Activated B cell treated with CpG ODN at 0.5 μM for 24 hours (primary cell): ENCODE results near the gene RTF1. TPM values are rescaled to one million over a fixed set of nuclear protein-coding genes. Genes with fewer than 3 reads are reported as not detected.
A peak's percentile ranks its signal among the peaks of the same experiment; 100 is the strongest.

Source experiments
- ATAC-seq: fragments of 200-7000 bp; cut with Tn5 transposase; one replicate; pipeline ENCODE4 v1.10.0; 2021; ENCODE audit warnings: low read depth, mild to moderate bottlenecking, moderate library complexity
- CTCF ChIA-PET: fragments of 350-600 bp; sonication (Branson Sonifier 250); formaldehyde crosslinking; loops from one replicate; lab custom pipeline; 2021; ENCODE audit warnings: antibody characterized with exemption; lab: Charles Lee
- POLR2A ChIA-PET: fragments of 350-600 bp; sonication (Branson Sonifier 250); formaldehyde crosslinking; loops from one replicate; lab custom pipeline; 2021; ENCODE audit warnings: antibody characterized with exemption; lab: Charles Lee
- DNase-seq: peaks from one replicate; pipeline ENCODE4 v3.0.0; 2022
- H3K27ac Mint-ChIP-seq: one replicate; pipeline ENCODE4 v1.8.0; 2020; ENCODE audit warnings: mixed read lengths
- H3K27me3 Mint-ChIP-seq: one replicate; pipeline ENCODE4 v1.8.0; 2021; ENCODE audit warnings: mixed read lengths
- H3K36me3 Mint-ChIP-seq: one replicate; pipeline ENCODE4 v1.8.0; 2021; ENCODE audit warnings: low read depth, mixed read lengths
- H3K4me1 Mint-ChIP-seq: one replicate; pipeline ENCODE4 v1.8.0; 2021; ENCODE audit warnings: mixed read lengths
- H3K4me3 Mint-ChIP-seq: one replicate; pipeline ENCODE4 v1.8.0; 2020; ENCODE audit warnings: mild to moderate bottlenecking, mixed read lengths
- H3K9me3 Mint-ChIP-seq: one replicate; pipeline ENCODE4 v1.8.0; 2020; ENCODE audit warnings: mixed read lengths
- intact Hi-C: fragments of 100-400 bp; cut with micrococcal nuclease; formaldehyde crosslinking; loops from one replicate; pipeline ENCODE4 v1.15.1; 2024
- total RNA-seq: library from RNA; stranded (reverse); gene quantifications from 2 replicates; pipeline ENCODE4 v1.2.3, GENCODE V29; 2022
- TF ChIP-seq, protein P1 (sequence below): fragments of 200-600 bp; IDR thresholded peaks from one replicate; pipeline ENCODE4 v1.8.0; 2022; ENCODE audit warnings: antibody characterized with exemption, mild to moderate bottlenecking

The RTF1 gene
- total RNA-seq, 1 donor from 2014 or later: 37.2 TPM

GRCh38 chr15:41408234-41408641, 8.7 kb upstream of the RTF1 start:
- Mint-ChIP-seq H3K27me3 (no peaks in the 10 kb centered on the region), H3K36me3 (no peaks in the 10 kb centered on the region), H3K4me3 (no peak overlapping the region), H3K27ac (no peak overlapping the region), H3K4me1 (peaks cover 5% of the 10 kb centered on the region), H3K9me3 (no peaks in the 10 kb centered on the region)
- TF ChIP-seq, protein P1, sequence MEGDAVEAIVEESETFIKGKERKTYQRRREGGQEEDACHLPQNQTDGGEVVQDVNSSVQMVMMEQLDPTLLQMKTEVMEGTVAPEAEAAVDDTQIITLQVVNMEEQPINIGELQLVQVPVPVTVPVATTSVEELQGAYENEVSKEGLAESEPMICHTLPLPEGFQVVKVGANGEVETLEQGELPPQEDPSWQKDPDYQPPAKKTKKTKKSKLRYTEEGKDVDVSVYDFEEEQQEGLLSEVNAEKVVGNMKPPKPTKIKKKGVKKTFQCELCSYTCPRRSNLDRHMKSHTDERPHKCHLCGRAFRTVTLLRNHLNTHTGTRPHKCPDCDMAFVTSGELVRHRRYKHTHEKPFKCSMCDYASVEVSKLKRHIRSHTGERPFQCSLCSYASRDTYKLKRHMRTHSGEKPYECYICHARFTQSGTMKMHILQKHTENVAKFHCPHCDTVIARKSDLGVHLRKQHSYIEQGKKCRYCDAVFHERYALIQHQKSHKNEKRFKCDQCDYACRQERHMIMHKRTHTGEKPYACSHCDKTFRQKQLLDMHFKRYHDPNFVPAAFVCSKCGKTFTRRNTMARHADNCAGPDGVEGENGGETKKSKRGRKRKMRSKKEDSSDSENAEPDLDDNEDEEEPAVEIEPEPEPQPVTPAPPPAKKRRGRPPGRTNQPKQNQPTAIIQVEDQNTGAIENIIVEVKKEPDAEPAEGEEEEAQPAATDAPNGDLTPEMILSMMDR: no peak
- no peak for DNase-seq
- intact Hi-C loops: no loop called here
- ChIA-PET POLR2A (no interaction called here), CTCF (interaction anchor here (0.7 kb wide), 1 partner anchor 9 kb away, joined by 5 read pairs; no protein-coding TSS in a partner anchor)
- ATAC-seq: no peak

DNA sequence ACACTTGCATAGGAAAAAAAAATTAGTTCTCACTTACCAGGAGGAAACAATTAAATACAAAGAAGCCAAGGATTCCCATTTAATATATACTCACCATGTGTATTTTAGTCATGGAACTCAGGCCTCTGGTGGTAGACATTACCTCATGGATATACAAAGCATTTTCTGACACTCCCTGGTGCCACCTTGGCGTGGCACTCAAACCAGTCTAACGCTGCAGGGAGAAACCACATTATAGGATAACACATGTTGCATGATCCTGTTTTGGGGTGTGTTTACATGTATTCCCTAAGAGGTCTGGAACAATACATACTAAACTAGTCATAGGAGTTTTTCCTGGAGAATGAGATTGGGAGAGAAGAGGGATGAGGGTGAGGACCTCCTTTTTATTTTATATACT, 5.9 kb upstream of the RTF1 start:
- Mint-ChIP-seq H3K4me1 (peaks cover 6% of the 10 kb centered on the region), H3K27ac (no peak overlapping the region), H3K9me3 (no peaks in the 10 kb centered on the region), H3K36me3 (no peaks in the 10 kb centered on the region), H3K4me3 (no peak overlapping the region), H3K27me3 (no peaks in the 10 kb centered on the region)
- ATAC-seq (no peak), DNase-seq (no peak)
- ChIA-PET POLR2A (no interaction called here), CTCF (no interaction called here)
- intact Hi-C loops: no loop called here
- TF ChIP-seq, protein P1: no peak

- H3K36me3 Mint-ChIP-seq: peaks cover 2% of the 10 kb centered on the region
- POLR2A ChIA-PET: no interaction called here
- peaks cover 10% of the 10 kb centered on the region for H3K4me1 Mint-ChIP-seq
- H3K4me3 Mint-ChIP-seq: no peak overlapping the region
- ATAC-seq (no peak), DNase-seq (no peak)
- intact Hi-C loops: no loop called here
- CTCF ChIA-PET: no interaction called here
- TF ChIP-seq, protein P1: no peak
- H3K27ac Mint-ChIP-seq: no peak overlapping the region
- no peaks in the 10 kb centered on the region for H3K27me3 Mint-ChIP-seq
- H3K9me3 Mint-ChIP-seq: no peaks in the 10 kb centered on the region
These were observed 5.5 kb upstream of the RTF1 start for GRCh38 chr15:41411441-41411840.

DNA sequence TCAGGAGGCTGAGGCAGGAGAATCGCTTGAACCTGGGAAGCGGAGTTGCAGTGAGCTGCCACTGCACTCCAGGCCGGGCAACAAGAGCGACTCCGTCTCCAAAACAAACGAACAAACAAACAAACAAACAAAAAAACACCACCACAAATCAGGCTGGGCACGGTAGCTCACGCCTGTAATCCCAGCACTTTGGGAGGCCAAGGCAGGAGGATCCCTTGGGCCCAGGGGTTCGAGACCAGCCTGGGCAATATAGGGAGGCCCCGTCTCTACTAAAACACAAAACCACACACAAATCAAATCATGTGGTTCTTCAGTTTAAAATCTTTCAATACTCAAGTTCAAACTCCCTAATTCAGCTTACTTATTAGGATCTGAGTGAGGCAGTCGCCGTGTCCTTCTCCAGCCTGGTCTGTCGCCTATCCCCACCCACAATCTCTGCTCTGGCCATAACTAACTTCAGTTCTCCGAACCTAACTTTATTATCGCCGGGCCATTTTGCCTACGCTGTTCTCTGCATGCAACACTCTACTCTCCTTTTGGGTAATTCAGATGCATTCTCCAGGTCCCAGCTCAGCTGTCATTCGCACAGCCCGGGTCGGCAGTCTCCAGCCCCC, 660 bp upstream of the RTF1 start:
- intact Hi-C loops: loop anchor here (1.0 to 5.0 kb wide), 5 partner anchors 14 to 301 kb away; partner anchors contain the start of genes CHP1, ITPKA and NDUFAF1
- Mint-ChIP-seq H3K36me3 (peaks cover 10% of the 10 kb centered on the region), H3K27ac (peak overlapping the region; percentile 92), H3K27me3 (no peaks in the 10 kb centered on the region), H3K4me1 (peaks cover 41% of the 10 kb centered on the region), H3K4me3 (peak overlapping the region; percentile 95), H3K9me3 (no peaks in the 10 kb centered on the region)
- ChIA-PET CTCF (interaction anchor here (1.4 kb wide), 1 partner anchor 125 kb away, joined by 3 read pairs; no protein-coding TSS in a partner anchor), POLR2A (interaction anchor here (0.7 to 1.5 kb wide), 5 partner anchors 10 to 463 kb away, joined by 3 to 5 read pairs (median 3); partner anchors contain the start of genes CHAC1 and CHP1)
- DNase-seq: no peak
- ATAC-seq: peak; percentile 5
- TF ChIP-seq, protein P1: no peak

DNA sequence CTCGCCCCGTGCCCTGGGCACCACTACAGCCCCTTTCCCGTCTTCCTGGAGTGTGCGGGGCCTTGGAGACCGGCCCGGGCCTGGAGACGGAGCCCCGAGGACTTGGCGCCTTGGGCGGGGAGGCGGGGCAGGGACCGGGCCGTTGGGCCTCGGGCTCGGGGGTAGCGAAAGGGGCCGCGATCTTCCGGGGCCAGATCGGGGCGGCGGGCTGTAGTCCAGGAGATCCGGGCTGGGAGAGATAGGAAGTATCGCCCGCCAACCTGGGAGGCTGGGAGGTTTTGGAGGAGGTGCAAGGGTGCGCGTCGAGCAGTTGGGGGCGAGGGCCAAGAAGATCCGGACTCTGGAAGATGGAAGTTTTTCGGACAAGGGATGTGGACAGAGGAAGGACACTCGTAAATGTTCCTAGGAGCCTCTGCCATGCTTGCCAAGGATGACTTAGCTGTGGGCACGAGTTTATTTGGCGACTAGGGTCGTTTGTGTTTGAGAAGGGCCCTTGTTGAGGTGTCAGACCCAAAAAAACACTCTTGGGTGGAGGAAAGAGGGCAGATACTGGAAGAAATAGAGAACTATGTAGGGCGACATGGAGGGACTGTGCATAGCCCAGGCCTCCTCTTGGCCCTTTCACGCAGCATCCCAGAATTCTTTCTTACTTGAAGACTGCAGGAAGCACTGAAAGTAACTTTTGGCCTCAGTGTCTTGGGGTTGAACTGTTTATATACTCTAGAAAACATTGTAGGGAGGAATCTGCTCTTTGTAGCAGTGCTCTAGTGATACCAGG, 712 bp downstream of the RTF1 start:
- CTCF ChIA-PET: interaction anchor here (0.7 kb wide), 1 partner anchor 672 kb away, joined by 3 read pairs; no protein-coding TSS in a partner anchor
- no peak for DNase-seq
- Mint-ChIP-seq H3K27me3 (no peaks in the 10 kb centered on the region), H3K36me3 (peaks cover 12% of the 10 kb centered on the region), H3K4me3 (peak overlapping the region; percentile 95), H3K27ac (peak overlapping the region; percentile 82), H3K4me1 (peaks cover 43% of the 10 kb centered on the region), H3K9me3 (no peaks in the 10 kb centered on the region)
- POLR2A ChIA-PET: interaction anchor here (0.6 kb wide), 2 partner anchors 8 to 671 kb away, joined by 3 read pairs; no protein-coding TSS in a partner anchor
- TF ChIP-seq, protein P1: no peak
- ATAC-seq: peak; percentile 37
- intact Hi-C loops: loop anchor here (1.0 to 5.0 kb wide), 3 partner anchors 75 to 135 kb away; partner anchors contain the start of genes ITPKA, NUSAP1 and OIP5
